HepG2 (cell line): ENCODE results near the gene CREM. TPM values are rescaled to one million over a fixed set of nuclear protein-coding genes. Genes with fewer than 3 reads are reported as not detected.

Experiments used
- ATAC-seq: fragments of 200-7000 bp; cut with Tn5 transposase; 3 replicates; pipeline ENCODE4 v1.9.1; 2020; ENCODE audit warnings: mild to moderate bottlenecking, moderate library complexity
- BruUV-seq: library from RNA; stranded (reverse); fragments of 400-500 nt; replicated peaks from 2 replicates; lab custom pipeline; 2021; lab: Mats Ljungman, UMichigan
- CTCF ChIA-PET: fragments of 300-600 bp; formaldehyde crosslinking; extraction: SDS; loops from one replicate; lab custom pipeline; 2021; ENCODE audit warnings: low total read pairs, inconsistent platforms, low intra/inter-chr PET ratio; lab: Yijun Ruan, JAX
- POLR2A ChIA-PET: fragments of 350-600 bp; sonication (Branson Sonifier 250); formaldehyde crosslinking; loops from one replicate; lab custom pipeline; 2020; ENCODE audit warnings: antibody characterized with exemption, inconsistent platforms; lab: Yijun Ruan, JAX
- DNase-seq: peaks from one replicate; pipeline ENCODE4 v3.0.0-alpha.2; 2015; ENCODE audit warnings: low spot score
- FAIRE-seq: peaks from 3 replicates; lab custom pipeline; 2011; peaks lifted over from hg19 to GRCh38; lab: Jason Lieb, UNC
- H2AFZ ChIP-seq: one replicate; pipeline ENCODE4 v1.6.1; 2011; ENCODE audit warnings: low read length, inconsistent platforms
- H3K27ac ChIP-seq: fragments of 300-600 bp; 3 replicates; pipeline ENCODE4 v1.8.0; 2011; ENCODE audit warnings: mixed run types, mild to moderate bottlenecking, mixed read lengths, low read length, inconsistent platforms; ENCODE audit not compliant: insufficient read depth; ENCODE audit errors: extremely low read length
- H3K27me3 ChIP-seq, 2 experiments: fragments of 200-600 bp in 1 of 2; 2 replicates in 1 of 2; 3 replicates in 1 of 2; pipeline versions ENCODE4 v1.6.0 to v1.8.0; 2011; ENCODE audit warnings: low read length in 2 of 2, mild to moderate bottlenecking in 2 of 2, moderate library complexity in 2 of 2, inconsistent platforms in 1 of 2; ENCODE audit not compliant: insufficient read depth in 2 of 2, control insufficient read depth in 1 of 2
- H3K36me3 ChIP-seq, 2 experiments: fragments of 200-600 bp in 1 of 2; replicated peaks in 1 of 2; 2 replicates in 1 of 2; 3 replicates in 1 of 2; pipeline versions ENCODE4 v1.5.1 to v1.8.0; 2011; ENCODE audit warnings: low read length in 2 of 2, inconsistent platforms in 1 of 2; ENCODE audit not compliant: insufficient read depth in 2 of 2, control insufficient read depth in 1 of 2
- H3K4me1 ChIP-seq: 2 replicates; pipeline ENCODE4 v1.5.1; 2012; ENCODE audit warnings: low read length, inconsistent platforms; ENCODE audit not compliant: insufficient read depth
- H3K4me2 ChIP-seq: 2 replicates; pipeline ENCODE4 v1.6.0; 2011; ENCODE audit warnings: low read depth, low read length, inconsistent platforms
- H3K4me3 ChIP-seq, 3 experiments: fragments of 200-600 bp in 1 of 3; sonication (generic), shearing (Covaris generic) in 1 of 3; replicated peaks in 1 of 3; 2 replicates each; pipeline ENCODE4 v1.5.1; 2011 to 2016; ENCODE audit warnings: low read length in 3 of 3, inconsistent platforms in 2 of 3, low read depth in 2 of 3, mild to moderate bottlenecking in 2 of 3, control low read depth in 1 of 3, mixed read lengths in 1 of 3; ENCODE audit not compliant: insufficient read depth in 1 of 3
- H3K79me2 ChIP-seq: one replicate; pipeline ENCODE4 v1.6.1; 2011; ENCODE audit warnings: low read length, inconsistent platforms; ENCODE audit not compliant: insufficient read depth
- H3K9ac ChIP-seq: 2 replicates; pipeline ENCODE4 v1.6.0; 2011; ENCODE audit warnings: mild to moderate bottlenecking, low read depth, low read length, inconsistent platforms; ENCODE audit not compliant: insufficient read depth
- H3K9me3 ChIP-seq: 2 replicates; pipeline ENCODE4 v1.5.1; 2012; ENCODE audit warnings: mild to moderate bottlenecking, low read length
- H4K20me1 ChIP-seq: 2 replicates; pipeline ENCODE4 v1.6.0; 2011; ENCODE audit warnings: inconsistent platforms, mild to moderate bottlenecking, low read length, moderate library complexity; ENCODE audit not compliant: insufficient read depth
- ETV5 ChIP-seq: IDR thresholded peaks from 2 replicates; pipeline ENCODE4 v1.6.1; 2018; ENCODE audit warnings: missing biosample characterization, missing genetic modification reagents, inconsistent platforms, borderline replicate concordance
- KDM1A ChIP-seq: IDR thresholded peaks from 2 replicates; pipeline ENCODE4 v1.6.1; 2016; ENCODE audit warnings: missing compliant biosample characterization
- NKX3-1 ChIP-seq: sonication (generic); formaldehyde crosslinking; IDR thresholded peaks from 2 replicates; pipeline ENCODE4 v1.5.0; 2020; ENCODE audit warnings: missing genetic modification reagents
- PATZ1 ChIP-seq: sonication (generic); formaldehyde crosslinking; IDR thresholded peaks from 2 replicates; pipeline ENCODE4 v1.4.0; 2020; ENCODE audit warnings: missing genetic modification reagents
- RAD51 ChIP-seq: fragments of 450-650 bp; IDR thresholded peaks from 2 replicates; pipeline ENCODE4 v1.6.1; 2016; ENCODE audit warnings: borderline replicate concordance
- REL ChIP-seq: sonication (generic); formaldehyde crosslinking; conservative IDR thresholded peaks from 2 replicates; pipeline ENCODE4 v1.8.0; 2022; ENCODE audit warnings: mild to moderate bottlenecking, missing genetic modification reagents, moderate library complexity
- SMARCE1 ChIP-seq: fragments of 450-650 bp; IDR thresholded peaks from 2 replicates; pipeline ENCODE4 v1.6.1; 2017; ENCODE audit warnings: borderline replicate concordance
- ZFP90 ChIP-seq: sonication (generic); formaldehyde crosslinking; IDR thresholded peaks from 2 replicates; pipeline ENCODE4 v1.8.0; 2022; ENCODE audit warnings: missing genetic modification reagents, mild to moderate bottlenecking, inconsistent platforms, borderline replicate concordance
- ZNF432 ChIP-seq: sonication (generic); formaldehyde crosslinking; IDR thresholded peaks from 2 replicates; pipeline ENCODE4 v1.5.0; 2020; ENCODE audit warnings: missing genetic modification reagents, mild to moderate bottlenecking, borderline replicate concordance
- ZNF574 ChIP-seq: sonication (generic); formaldehyde crosslinking; IDR thresholded peaks from 2 replicates; pipeline ENCODE4 v1.4.0; 2020; ENCODE audit warnings: missing genetic modification reagents
- ZNF615 ChIP-seq: sonication (generic); formaldehyde crosslinking; IDR thresholded peaks from 2 replicates; pipeline ENCODE4 v1.5.0; 2020; ENCODE audit warnings: mild to moderate bottlenecking, missing genetic modification reagents, borderline replicate concordance
- WGBS: methylation state at CpG from one replicate; pipeline ENCODE4 v1.1.6; 2017; ENCODE audit warnings: low lambda C conversion rate; 5-methylcytosine and 5-hydroxymethylcytosine counted together
- in situ Hi-C: cut with HindIII; loops from 2 replicates; pipeline ENCODE4 v1.10.0; 2017; ENCODE audit warnings: low pct_unique_long_range_greater_than_20kb; ENCODE audit not compliant: extremely low pct_ligation_motif_present
- intact Hi-C: fragments of 100-400 bp; cut with micrococcal nuclease; formaldehyde crosslinking; loops from one replicate; pipeline ENCODE4 v1.10.0; 2022; ENCODE audit not compliant: unreplicated experiment
- polyA plus RNA-seq, 8 experiments: library from polyadenylated mRNA; depleted of rRNA in 3 of 8; stranded (reverse) in 7 of 8; unstranded in 1 of 8; fragments of >200 nt; fragmentation: Illumina TruSeq in 4 of 8; extraction: Trizol in 4 of 8; gene quantifications; 2 replicates each; pipeline versions ENCODE4 v1.2.1 to v1.2.3, GENCODE V29; 2011 to 2016; ENCODE audit warnings: low read depth in 4 of 8, missing spikeins in 1 of 8, mixed read lengths in 1 of 8; ENCODE audit not compliant: insufficient read depth in 1 of 8
- total RNA-seq, 5 experiments: library from RNA; depleted of rRNA; stranded (reverse); fragments of >200 nt; fragmentation: Illumina TruSeq; extraction: Trizol; gene quantifications; 2 replicates each; pipeline ENCODE4 v1.2.3, GENCODE V29; 2016; ENCODE audit warnings: low read depth in 1 of 5
- TF ChIP-seq, protein P1 (sequence below): sonication (generic); formaldehyde crosslinking; IDR thresholded peaks from 2 replicates; pipeline ENCODE4 v1.4.0; 2020; ENCODE audit warnings: missing genetic modification reagents

CREM gene
- total and polyA plus RNA-seq, 2 of the 13 experiments (the other 11 are each of a cell fraction or from before 2014, with no cell fraction given), result 21.3 to 25.4 TPM

GRCh38 chr10:35103882-35104281 is 22.8 kb upstream of the CREM start (continued):
- TF ChIP-seq, protein P1, sequence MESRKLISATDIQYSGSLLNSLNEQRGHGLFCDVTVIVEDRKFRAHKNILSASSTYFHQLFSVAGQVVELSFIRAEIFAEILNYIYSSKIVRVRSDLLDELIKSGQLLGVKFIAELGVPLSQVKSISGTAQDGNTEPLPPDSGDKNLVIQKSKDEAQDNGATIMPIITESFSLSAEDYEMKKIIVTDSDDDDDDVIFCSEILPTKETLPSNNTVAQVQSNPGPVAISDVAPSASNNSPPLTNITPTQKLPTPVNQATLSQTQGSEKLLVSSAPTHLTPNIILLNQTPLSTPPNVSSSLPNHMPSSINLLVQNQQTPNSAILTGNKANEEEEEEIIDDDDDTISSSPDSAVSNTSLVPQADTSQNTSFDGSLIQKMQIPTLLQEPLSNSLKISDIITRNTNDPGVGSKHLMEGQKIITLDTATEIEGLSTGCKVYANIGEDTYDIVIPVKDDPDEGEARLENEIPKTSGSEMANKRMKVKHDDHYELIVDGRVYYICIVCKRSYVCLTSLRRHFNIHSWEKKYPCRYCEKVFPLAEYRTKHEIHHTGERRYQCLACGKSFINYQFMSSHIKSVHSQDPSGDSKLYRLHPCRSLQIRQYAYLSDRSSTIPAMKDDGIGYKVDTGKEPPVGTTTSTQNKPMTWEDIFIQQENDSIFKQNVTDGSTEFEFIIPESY (CRISPR knock-in tag), result no peak
- no peak for TF ChIP-seq ZNF615 (CRISPR knock-in tag)
- no peak for TF ChIP-seq ETV5 (CRISPR knock-in tag)
- no peak for TF ChIP-seq NKX3-1 (CRISPR knock-in tag)
- TF ChIP-seq PATZ1, result no peak
- no peak for TF ChIP-seq RAD51

- H3K4me2 ChIP-seq, result no peak overlapping the region
- H2AFZ ChIP-seq, result no peak overlapping the region
- DNase-seq, result no peak
- H4K20me1 ChIP-seq, result no peaks in the 10 kb centered on the region
- 18% methylated on average over 4 of the region's 4 CpGs for WGBS
- no peak for FAIRE-seq
- ChIA-PET POLR2A (no interaction called here), CTCF (no interaction called here)
- no peaks in the 10 kb centered on the region for H3K9me3 ChIP-seq
- ATAC-seq, result no peak
- no peak overlapping the region for H3K27ac ChIP-seq
- intact Hi-C loops (no loop called here), in situ Hi-C loops (loop anchor here (25.0 kb wide), 1 partner anchor 450 kb away; no protein-coding TSS in a partner anchor)
- H3K4me1 ChIP-seq, result no peaks in the 10 kb centered on the region
- H3K79me2 ChIP-seq, result no peaks in the 10 kb centered on the region
- H3K36me3 ChIP-seq, result no peaks in the 10 kb centered on the region
- H3K4me3 ChIP-seq, result no peak overlapping the region
- BruUV-seq, result no TSS peak
- TF ChIP-seq REL (CRISPR knock-in tag) (no peak), SMARCE1 (no peak), ZFP90 (CRISPR knock-in tag) (no peak), KDM1A (CRISPR knock-in tag) (no peak), ZNF432 (CRISPR knock-in tag) (no peak), ZNF574 (CRISPR knock-in tag) (no peak)
- no peak overlapping the region for H3K9ac ChIP-seq
- no peaks in the 10 kb centered on the region; a peak in 1 of 5 replicates for H3K27me3 ChIP-seq
Measured at GRCh38 chr10:35112571-35112970, 14.1 kb upstream of the CREM start.
